ENCODE results near the gene CD96.
"Not testable (repeated sequence)": the region's sequence is repeated elsewhere in the genome, so short reads cannot be mapped to it uniquely, and the experiment has no call there.

Gene CD96

GRCh38 chr3:111542611-111543300, 759 bp downstream of the CD96 start:
- Mint-ChIP-seq H3K27ac (peak overlapping the region; percentile 6 to 53 (median 44)), H3K9me3 (no peaks in the 10 kb centered on the region), H3K27me3 (ENCODE audit: low read depth) (no peaks in the 10 kb centered on the region), H3K36me3 (ENCODE audit: low read depth) (no peaks in the 10 kb centered on the region), H3K4me3 (no peak overlapping the region), H3K4me1 (peaks cover 52% of the 10 kb centered on the region)
- no peak for TF ChIP-seq CTCF (IDR thresholded peaks at IDR 0.05; ENCODE audit: unreplicated experiment in 3 of 3)

- Mint-ChIP-seq H3K4me3 (no peak overlapping the region), H3K27me3 (ENCODE audit: low read depth) (no peaks in the 10 kb centered on the region), H3K27ac (no peak overlapping the region), H3K9me3 (no peaks in the 10 kb centered on the region), H3K36me3 (ENCODE audit: low read depth) (no peaks in the 10 kb centered on the region), H3K4me1 (peaks cover 32% of the 10 kb centered on the region)
- TF ChIP-seq CTCF (IDR thresholded peaks at IDR 0.05; ENCODE audit: unreplicated experiment in 3 of 3) = no peak
Observed at GRCh38 chr3:111545349-111545748, 3.4 kb downstream of the CD96 start.

GRCh38 chr3:111547631-111548030, 5.6 kb downstream of the CD96 start:
- peaks cover 11% of the 10 kb centered on the region for H3K4me1 Mint-ChIP-seq
- no peak for TF ChIP-seq CTCF (IDR thresholded peaks at IDR 0.05; ENCODE audit: unreplicated experiment in 3 of 3)
- H3K4me3 Mint-ChIP-seq = no peak overlapping the region
- no peaks in the 10 kb centered on the region for H3K36me3 Mint-ChIP-seq (ENCODE audit: low read depth)
- H3K27ac Mint-ChIP-seq = no peak overlapping the region
- H3K27me3 Mint-ChIP-seq (ENCODE audit: low read depth) = no peaks in the 10 kb centered on the region
- no peaks in the 10 kb centered on the region for H3K9me3 Mint-ChIP-seq

- TF ChIP-seq CTCF (IDR thresholded peaks at IDR 0.05; ENCODE audit: unreplicated experiment in 3 of 3) = no peak
- Mint-ChIP-seq H3K9me3 (no peaks in the 10 kb centered on the region), H3K27me3 (ENCODE audit: low read depth) (no peaks in the 10 kb centered on the region), H3K36me3 (ENCODE audit: low read depth) (no peaks in the 10 kb centered on the region), H3K4me3 (no peak overlapping the region), H3K27ac (no peak overlapping the region), H3K4me1 (peaks cover 6% of the 10 kb centered on the region)
Observed at GRCh38 chr3:111548092-111548491, 6.1 kb downstream of the CD96 start.

GRCh38 chr3:111548756-111549155, 6.8 kb downstream of the CD96 start:
- Mint-ChIP-seq H3K27ac (no peak overlapping the region), H3K27me3 (ENCODE audit: low read depth) (no peaks in the 10 kb centered on the region), H3K4me3 (no peak overlapping the region), H3K4me1 (peaks cover 1% of the 10 kb centered on the region), H3K36me3 (ENCODE audit: low read depth) (no peaks in the 10 kb centered on the region), H3K9me3 (no peaks in the 10 kb centered on the region)
- no peak for TF ChIP-seq CTCF (IDR thresholded peaks at IDR 0.05; ENCODE audit: unreplicated experiment in 3 of 3)

- H3K9me3 Mint-ChIP-seq; H3K4me3 Mint-ChIP-seq; H3K36me3 Mint-ChIP-seq (ENCODE audit: low read depth); H3K27me3 Mint-ChIP-seq (ENCODE audit: low read depth); H3K4me1 Mint-ChIP-seq; H3K27ac Mint-ChIP-seq: not testable (repeated sequence)
Observed at GRCh38 chr3:111561902-111562301, 19.9 kb downstream of the CD96 start.

Measured in nephron (organoid).